Colonic mucosa (tissue), 4 donors: ENCODE data around the gene NTN1. TPM values are rescaled to one million over a fixed set of nuclear protein-coding genes. Genes with fewer than 3 reads are reported as not detected.

Experiments used
- DNase-seq: peaks from one replicate; pipeline ENCODE4 v3.0.0-alpha.2; 2020
- H3K27ac ChIP-seq: fragments of 200-600 bp; one replicate; pipeline ENCODE4 v1.8.0; 2021
- H3K27me3 ChIP-seq: fragments of 200-600 bp; one replicate; pipeline ENCODE4 v1.8.0; 2021
- H3K36me3 ChIP-seq: fragments of 200-600 bp; one replicate; pipeline ENCODE4 v1.8.0; 2021
- H3K4me1 ChIP-seq: fragments of 200-600 bp; one replicate; pipeline ENCODE4 v1.8.0; 2021; ENCODE audit warnings: mild to moderate bottlenecking
- H3K4me3 ChIP-seq: fragments of 200-600 bp; one replicate; pipeline ENCODE4 v1.8.0; 2021
- H3K9ac ChIP-seq, 2 donors: one replicate each; pipeline ENCODE4 v1.7.0; 2013; ENCODE audit warnings: control low read depth in 2 of 2, low read depth in 2 of 2, low read length in 2 of 2
- H3K9me3 ChIP-seq: fragments of 200-600 bp; one replicate; pipeline ENCODE4 v1.8.0; 2021
- intact Hi-C: fragments of 100-400 bp; cut with DNase I; formaldehyde crosslinking; loops from one replicate; pipeline ENCODE4 v1.14.1; 2022
- total RNA-seq, 2 donors: library from RNA; stranded (reverse); fragmentation: NEBNext Ultra II Directional in 1 of 2; extraction: Animal tissue kit (Norgen Biotek cat#: 25700) in 1 of 2; gene quantifications; one replicate each; pipeline ENCODE4 v1.2.1, GENCODE V29; 2021
- TF ChIP-seq, protein P1 (sequence below): fragments of 200-600 bp; IDR thresholded peaks from one replicate; pipeline ENCODE4 v1.8.0; 2022; ENCODE audit warnings: antibody characterized with exemption, mild to moderate bottlenecking
- donor health status: healthy.
- donor health status: DM: no; HTN: no; CAD: no.
- donor health status: DM: no; HTN: no; CAD: no.

NTN1 gene
- total RNA-seq, 2 donors from 2014 or later, result 2.1 to 5.5 TPM

GRCh38 chr17:9224485-9224884 is 203.2 kb downstream of the NTN1 start:
- Histone ChIP-seq H3K9ac (no peak overlapping the region), H3K36me3 (no peaks in the 10 kb centered on the region), H3K27ac (no peak overlapping the region), H3K27me3 (no peaks in the 10 kb centered on the region), H3K4me1 (no peaks in the 10 kb centered on the region), H3K4me3 (no peak overlapping the region), H3K9me3 (no peaks in the 10 kb centered on the region)
- TF ChIP-seq, protein P1, sequence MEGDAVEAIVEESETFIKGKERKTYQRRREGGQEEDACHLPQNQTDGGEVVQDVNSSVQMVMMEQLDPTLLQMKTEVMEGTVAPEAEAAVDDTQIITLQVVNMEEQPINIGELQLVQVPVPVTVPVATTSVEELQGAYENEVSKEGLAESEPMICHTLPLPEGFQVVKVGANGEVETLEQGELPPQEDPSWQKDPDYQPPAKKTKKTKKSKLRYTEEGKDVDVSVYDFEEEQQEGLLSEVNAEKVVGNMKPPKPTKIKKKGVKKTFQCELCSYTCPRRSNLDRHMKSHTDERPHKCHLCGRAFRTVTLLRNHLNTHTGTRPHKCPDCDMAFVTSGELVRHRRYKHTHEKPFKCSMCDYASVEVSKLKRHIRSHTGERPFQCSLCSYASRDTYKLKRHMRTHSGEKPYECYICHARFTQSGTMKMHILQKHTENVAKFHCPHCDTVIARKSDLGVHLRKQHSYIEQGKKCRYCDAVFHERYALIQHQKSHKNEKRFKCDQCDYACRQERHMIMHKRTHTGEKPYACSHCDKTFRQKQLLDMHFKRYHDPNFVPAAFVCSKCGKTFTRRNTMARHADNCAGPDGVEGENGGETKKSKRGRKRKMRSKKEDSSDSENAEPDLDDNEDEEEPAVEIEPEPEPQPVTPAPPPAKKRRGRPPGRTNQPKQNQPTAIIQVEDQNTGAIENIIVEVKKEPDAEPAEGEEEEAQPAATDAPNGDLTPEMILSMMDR, result no peak
- DNase-seq, result no peak
- intact Hi-C loops, result no loop called here

GRCh38 chr17:9225305-9226101 is 204.2 kb downstream of the NTN1 start:
- Histone ChIP-seq H3K36me3 (no peaks in the 10 kb centered on the region), H3K4me3 (no peak overlapping the region), H3K9ac (no peak overlapping the region), H3K4me1 (no peaks in the 10 kb centered on the region), H3K9me3 (no peaks in the 10 kb centered on the region), H3K27ac (no peak overlapping the region), H3K27me3 (no peaks in the 10 kb centered on the region)
- intact Hi-C loops, result no loop called here
- no peak for DNase-seq
- TF ChIP-seq, protein P1, result no peak

- no peak overlapping the region for H3K27ac ChIP-seq
- no peaks in the 10 kb centered on the region for H3K4me1 ChIP-seq
- H3K27me3 ChIP-seq, result no peaks in the 10 kb centered on the region
- TF ChIP-seq, protein P1, result no peak
- intact Hi-C loops, result no loop called here
- H3K9me3 ChIP-seq, result no peaks in the 10 kb centered on the region
- DNase-seq, result no peak
- no peak overlapping the region for H3K9ac ChIP-seq
- no peaks in the 10 kb centered on the region for H3K36me3 ChIP-seq
- H3K4me3 ChIP-seq, result no peak overlapping the region
Observed at GRCh38 chr17:9226130-9226793, 205.0 kb downstream of the NTN1 start.

GRCh38 chr17:9226794-9227135 is 205.5 kb downstream of the NTN1 start:
- intact Hi-C loops, result no loop called here
- H3K4me3 ChIP-seq, result no peak overlapping the region
- H3K9ac ChIP-seq, result no peak overlapping the region
- no peaks in the 10 kb centered on the region for H3K9me3 ChIP-seq
- no peak for DNase-seq
- no peaks in the 10 kb centered on the region for H3K27me3 ChIP-seq
- H3K27ac ChIP-seq, result no peak overlapping the region
- no peaks in the 10 kb centered on the region for H3K4me1 ChIP-seq
- H3K36me3 ChIP-seq, result no peaks in the 10 kb centered on the region
- TF ChIP-seq, protein P1, result no peak

- H3K36me3 ChIP-seq, result no peaks in the 10 kb centered on the region
- H3K4me3 ChIP-seq, result no peak overlapping the region
- H3K9me3 ChIP-seq, result no peaks in the 10 kb centered on the region
- no peak overlapping the region for H3K27ac ChIP-seq
- no peaks in the 10 kb centered on the region for H3K27me3 ChIP-seq
- intact Hi-C loops, result no loop called here
- H3K9ac ChIP-seq, result no peak overlapping the region
- TF ChIP-seq, protein P1, result no peak
- no peak for DNase-seq
- no peaks in the 10 kb centered on the region for H3K4me1 ChIP-seq
Observed at GRCh38 chr17:9227819-9228407, 206.6 kb downstream of the NTN1 start.
